Mesothelial cell of epicardium (in vitro differentiated cells): ENCODE measurements around the gene HOXC11. TPM values are rescaled to one million over a fixed set of nuclear protein-coding genes. Genes with fewer than 3 reads are reported as not detected.
A peak's percentile ranks its signal among the peaks of the same experiment; 100 is the strongest.

Source experiments
- DNase-seq, 2 experiments: peaks; one replicate each; pipeline ENCODE4 v3.0.0; 2021; ENCODE audit warnings: low spot score in 2 of 2; ENCODE audit not compliant: unreplicated experiment in 2 of 2
- H3K27ac Mint-ChIP-seq: 2 replicates; pipeline ENCODE4 v1.8.0; 2021; ENCODE audit warnings: mixed read lengths
- H3K27me3 Mint-ChIP-seq: 2 replicates; pipeline ENCODE4 v1.8.0; 2021; ENCODE audit warnings: low read depth, mixed read lengths
- H3K36me3 Mint-ChIP-seq: 2 replicates; pipeline ENCODE4 v1.8.0; 2021; ENCODE audit warnings: mixed read lengths
- H3K4me1 Mint-ChIP-seq: 2 replicates; pipeline ENCODE4 v1.8.0; 2021; ENCODE audit warnings: mixed read lengths
- H3K4me3 Mint-ChIP-seq: 2 replicates; pipeline ENCODE4 v1.8.0; 2021; ENCODE audit warnings: mild to moderate bottlenecking, moderate library complexity, mixed read lengths
- H3K9me3 Mint-ChIP-seq: 2 replicates; pipeline ENCODE4 v1.8.0; 2021; ENCODE audit warnings: mixed read lengths
- CTCF ChIP-seq: fragments of 200-600 bp; sonication (generic); IDR thresholded peaks from one replicate; pipeline ENCODE4 v1.5.0; 2021; ENCODE audit warnings: antibody characterized with exemption; ENCODE audit not compliant: unreplicated experiment
- total RNA-seq: library from RNA; stranded (reverse); gene quantifications from 3 replicates; pipeline ENCODE4 v1.2.1, GENCODE V29; 2021

Gene HOXC11
- total RNA-seq, 1 donor from 2014 or later, result 0.60 TPM

- Mint-ChIP-seq H3K4me1 (peaks cover 16% of the 10 kb centered on the region), H3K27ac (peak overlapping the region; percentile 66), H3K9me3 (no peaks in the 10 kb centered on the region), H3K36me3 (no peaks in the 10 kb centered on the region), H3K4me3 (peak overlapping the region; percentile 64), H3K27me3 (peaks cover 99% of the 10 kb centered on the region)
- TF ChIP-seq CTCF, result no peak
- no peak for DNase-seq
Measured at GRCh38 chr12:53973236-53974042, 513 bp downstream of the HOXC11 start.

DNA sequence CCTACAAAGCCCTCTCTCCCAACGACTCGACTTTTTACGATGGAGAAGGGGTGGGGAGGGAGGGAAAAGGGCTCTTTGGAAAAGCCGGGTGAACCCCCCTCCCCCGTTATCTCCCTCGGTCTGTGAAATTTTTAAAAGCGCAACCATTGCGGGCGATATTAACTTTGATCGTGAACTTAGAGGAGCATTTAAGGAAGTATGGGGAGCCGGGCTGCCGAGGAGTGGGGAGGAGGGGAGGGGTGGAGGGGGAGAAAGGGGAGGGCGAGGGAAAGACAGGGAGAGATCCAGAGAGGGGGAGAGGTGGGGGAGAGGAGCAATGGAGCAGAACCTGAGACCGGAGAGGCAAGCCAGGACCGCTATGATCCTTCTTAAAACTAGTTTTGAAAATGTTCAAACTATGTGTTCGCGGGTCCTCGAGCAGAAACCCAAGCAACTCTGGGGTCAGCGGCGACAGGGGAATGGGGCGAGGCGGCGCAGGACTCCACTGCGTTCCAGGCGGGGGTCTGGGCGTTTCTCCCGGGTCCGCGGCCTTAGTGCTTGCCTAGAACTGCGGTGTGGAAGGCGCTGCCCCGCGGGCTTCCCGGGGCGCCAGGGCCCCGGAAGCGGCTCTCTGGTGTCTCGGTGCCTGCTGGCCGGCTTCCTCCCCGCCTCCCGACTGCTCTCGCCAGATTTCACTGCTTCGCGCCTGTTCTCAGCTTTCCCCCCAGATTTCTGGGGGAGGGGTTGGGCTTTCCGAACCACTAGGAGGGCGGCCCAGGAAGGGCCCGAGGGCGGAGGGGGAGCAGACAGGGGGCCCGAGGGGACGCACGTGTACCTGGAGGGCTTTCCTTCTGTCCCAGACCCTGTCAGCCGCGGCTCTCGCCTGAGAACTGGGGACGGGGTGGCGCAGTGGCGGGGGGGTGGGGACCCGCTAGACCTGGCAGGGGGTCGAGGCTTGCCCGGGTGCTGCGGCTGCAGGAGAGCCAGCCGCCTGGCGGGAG, 1.4 kb downstream of the HOXC11 start, which contains the start of gene HOTAIR:
Gene HOTAIR (minus strand): TSS at position 871 of the 980 bp plus-strand sequence.
- Mint-ChIP-seq H3K27ac (no peak within 1 kb of the TSS), H3K36me3 (no peaks in the 10 kb centered on the region), H3K9me3 (no peaks in the 10 kb centered on the region), H3K4me1 (peaks cover 12% of the 10 kb centered on the region), H3K4me3 (peak within 1 kb of the TSS; percentile 51), H3K27me3 (peaks cover 99% of the 10 kb centered on the region)
- no peak for DNase-seq
- TF ChIP-seq CTCF, result no peak

DNA sequence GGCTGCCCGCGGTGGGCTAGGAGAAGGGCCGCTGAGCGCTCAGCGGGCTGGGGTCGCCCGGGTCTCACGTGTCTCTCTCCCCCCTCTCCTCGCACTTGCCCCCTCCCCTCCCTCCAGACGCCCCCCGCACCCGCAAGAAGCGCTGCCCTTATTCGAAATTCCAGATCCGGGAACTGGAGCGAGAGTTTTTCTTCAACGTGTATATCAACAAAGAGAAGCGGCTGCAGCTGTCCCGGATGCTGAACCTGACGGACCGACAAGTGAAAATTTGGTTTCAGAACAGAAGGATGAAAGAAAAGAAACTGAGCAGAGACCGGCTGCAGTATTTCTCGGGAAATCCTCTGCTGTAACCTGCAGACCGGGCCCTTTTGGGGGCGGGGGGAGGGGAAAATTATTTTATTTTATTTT, 2.1 kb downstream of the HOXC11 start:
- peaks cover 12% of the 10 kb centered on the region for H3K4me1 Mint-ChIP-seq
- no peak overlapping the region for H3K27ac Mint-ChIP-seq
- H3K4me3 Mint-ChIP-seq, result peak overlapping the region; percentile 47
- no peaks in the 10 kb centered on the region for H3K36me3 Mint-ChIP-seq
- TF ChIP-seq CTCF, result no peak
- no peaks in the 10 kb centered on the region for H3K9me3 Mint-ChIP-seq
- no peak for DNase-seq
- H3K27me3 Mint-ChIP-seq, result peaks cover 99% of the 10 kb centered on the region

DNA sequence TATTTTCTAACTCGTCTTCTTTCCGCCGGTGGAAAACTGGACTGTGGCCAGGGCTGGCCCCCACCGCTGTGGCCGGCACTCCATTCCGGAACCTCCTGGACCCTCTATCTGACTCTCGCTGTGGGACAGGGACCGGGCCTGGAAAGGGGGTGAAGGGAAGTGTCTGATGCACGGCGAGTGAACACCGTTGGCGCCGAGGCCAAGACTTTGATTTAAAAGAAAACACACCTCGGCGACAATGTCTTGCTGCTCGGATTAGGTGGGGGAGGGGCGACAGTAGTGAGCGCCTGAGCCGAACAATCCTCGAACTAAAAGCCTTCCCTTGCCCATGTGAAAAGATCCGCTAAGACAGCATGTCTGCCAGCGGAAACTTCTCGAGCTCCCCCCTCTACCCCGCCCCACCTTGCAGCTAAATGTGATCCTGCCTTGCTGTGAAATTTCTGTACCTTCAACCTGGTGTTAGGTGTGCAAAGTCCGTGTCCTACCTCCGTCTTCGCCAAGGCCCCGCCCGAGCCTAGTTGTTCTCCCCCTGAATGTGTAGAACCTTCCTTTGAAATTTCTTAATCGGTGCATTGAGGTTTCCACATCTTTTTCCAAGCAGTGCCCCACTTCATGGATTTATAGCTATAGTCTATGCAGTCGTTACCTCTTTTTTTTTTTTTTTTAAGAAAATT, 2.7 kb downstream of the HOXC11 start:
- peak overlapping the region; percentile 47 for H3K4me3 Mint-ChIP-seq

More for the DNA sequence above, 2.7 kb downstream of the HOXC11 start:
- Mint-ChIP-seq H3K27me3 (peaks cover 99% of the 10 kb centered on the region), H3K27ac (no peak overlapping the region), H3K36me3 (no peaks in the 10 kb centered on the region), H3K9me3 (no peaks in the 10 kb centered on the region), H3K4me1 (peaks cover 12% of the 10 kb centered on the region)
- no peak for DNase-seq
- no peak for TF ChIP-seq CTCF
